Measurements from ENCODE around the gene MCAM. TPM values are rescaled to one million over a fixed set of nuclear protein-coding genes. Genes with fewer than 3 reads are reported as not detected.

Gene MCAM
- total and polyA plus RNA-seq, 4 donors, result 51.9 to 174 (median 124) TPM

DNA sequence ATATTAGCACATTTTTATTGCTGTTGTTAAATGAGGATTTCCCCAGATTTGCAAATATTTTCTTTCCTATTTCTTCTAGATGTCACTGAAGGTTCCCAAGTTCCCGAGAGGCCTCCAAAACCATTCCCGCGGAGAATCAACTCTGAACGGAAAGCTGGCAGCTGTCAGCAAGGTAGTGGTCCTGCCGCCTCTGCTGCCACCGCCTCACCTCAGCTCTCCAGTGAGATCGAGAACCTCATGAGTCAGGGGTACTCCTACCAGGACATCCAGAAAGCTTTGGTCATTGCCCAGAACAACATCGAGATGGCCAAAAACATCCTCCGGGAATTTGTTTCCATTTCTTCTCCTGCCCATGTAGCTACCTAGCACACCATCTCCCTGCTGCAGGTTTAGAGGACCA is 17.5 kb downstream of the MCAM start:
- H3K4me1 ChIP-seq (ENCODE audit: control insufficient read depth in 5 of 5, insufficient read depth in 5 of 5, low read length in 5 of 5), result peaks cover 0 to 9% (median 0%) of the 10 kb centered on the region in 5 donors
- no peaks in the 10 kb centered on the region for H3K27me3 ChIP-seq (ENCODE audit: control insufficient read depth in 3 of 3, insufficient read depth in 3 of 3, low read length in 2 of 3)
- no peak overlapping the region for H3K27ac ChIP-seq (ENCODE audit: low read depth in 1 of 2, low read length in 1 of 2)
- no peak overlapping the region for H3K9ac ChIP-seq (ENCODE audit: insufficient read depth in 1 of 2, low read length in 2 of 2)
- ATAC-seq (ENCODE audit: insufficient read depth, low FRiP score) (no peak), DNase-seq (no peak)
- WGBS, 2 donors, result 95 to 97% methylated on average over 9 of the region's 9 CpGs
- no peaks in the 10 kb centered on the region for H3K9me3 ChIP-seq (ENCODE audit: control insufficient read depth in 4 of 4, insufficient read depth in 3 of 4, low read length in 3 of 4)
- TF ChIP-seq, protein P1, sequence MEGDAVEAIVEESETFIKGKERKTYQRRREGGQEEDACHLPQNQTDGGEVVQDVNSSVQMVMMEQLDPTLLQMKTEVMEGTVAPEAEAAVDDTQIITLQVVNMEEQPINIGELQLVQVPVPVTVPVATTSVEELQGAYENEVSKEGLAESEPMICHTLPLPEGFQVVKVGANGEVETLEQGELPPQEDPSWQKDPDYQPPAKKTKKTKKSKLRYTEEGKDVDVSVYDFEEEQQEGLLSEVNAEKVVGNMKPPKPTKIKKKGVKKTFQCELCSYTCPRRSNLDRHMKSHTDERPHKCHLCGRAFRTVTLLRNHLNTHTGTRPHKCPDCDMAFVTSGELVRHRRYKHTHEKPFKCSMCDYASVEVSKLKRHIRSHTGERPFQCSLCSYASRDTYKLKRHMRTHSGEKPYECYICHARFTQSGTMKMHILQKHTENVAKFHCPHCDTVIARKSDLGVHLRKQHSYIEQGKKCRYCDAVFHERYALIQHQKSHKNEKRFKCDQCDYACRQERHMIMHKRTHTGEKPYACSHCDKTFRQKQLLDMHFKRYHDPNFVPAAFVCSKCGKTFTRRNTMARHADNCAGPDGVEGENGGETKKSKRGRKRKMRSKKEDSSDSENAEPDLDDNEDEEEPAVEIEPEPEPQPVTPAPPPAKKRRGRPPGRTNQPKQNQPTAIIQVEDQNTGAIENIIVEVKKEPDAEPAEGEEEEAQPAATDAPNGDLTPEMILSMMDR (IDR thresholded peaks at IDR 0.05; ENCODE audit: control extremely low read depth, extremely low read depth), result no peak
- no peak overlapping the region for H3K4me3 ChIP-seq
- H3K36me3 ChIP-seq (ENCODE audit: control insufficient read depth in 4 of 4, insufficient read depth in 4 of 4, low read length in 4 of 4), result peaks cover 10 to 46% (median 34%) of the 10 kb centered on the region in 4 donors

DNA sequence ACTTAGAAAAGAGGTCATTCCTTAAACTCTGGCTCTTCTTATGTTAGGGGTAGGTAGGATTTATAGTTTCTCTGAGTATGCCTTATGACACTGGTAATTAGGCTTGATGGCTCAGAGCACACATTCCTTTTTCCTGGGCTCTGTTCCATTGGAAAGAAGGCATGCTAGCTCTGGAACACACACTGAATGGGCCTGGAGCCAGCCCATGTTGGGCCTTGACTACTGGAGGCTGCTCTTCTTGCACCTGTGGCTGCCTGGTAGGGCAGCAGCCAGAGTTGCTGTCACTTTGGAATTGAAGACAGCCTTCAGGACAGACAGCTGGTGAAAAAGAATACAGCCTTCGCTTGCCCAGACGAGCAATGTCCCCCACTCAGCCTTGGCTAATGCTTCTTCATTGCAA is 18.2 kb downstream of the MCAM start:
- no peak for ATAC-seq (ENCODE audit: insufficient read depth, low FRiP score)
- H3K27ac ChIP-seq (ENCODE audit: low read depth in 1 of 2, low read length in 1 of 2), result no peak overlapping the region
- no peak overlapping the region for H3K4me3 ChIP-seq
- H3K4me1 ChIP-seq (ENCODE audit: control insufficient read depth in 5 of 5, insufficient read depth in 5 of 5, low read length in 5 of 5), result peaks cover 0 to 9% (median 0%) of the 10 kb centered on the region in 5 donors
- H3K27me3 ChIP-seq (ENCODE audit: control insufficient read depth in 3 of 3, insufficient read depth in 3 of 3, low read length in 2 of 3), result no peaks in the 10 kb centered on the region
- DNase-seq, result no peak
- H3K9ac ChIP-seq (ENCODE audit: insufficient read depth in 1 of 2, low read length in 2 of 2), result no peak overlapping the region
- H3K9me3 ChIP-seq (ENCODE audit: control insufficient read depth in 4 of 4, insufficient read depth in 3 of 4, low read length in 3 of 4), result no peaks in the 10 kb centered on the region
- peaks cover 10 to 44% (median 28%) of the 10 kb centered on the region in 4 donors for H3K36me3 ChIP-seq (ENCODE audit: control insufficient read depth in 4 of 4, insufficient read depth in 4 of 4, low read length in 4 of 4)
- WGBS, 2 donors, result 87% methylated on average over 2 of the region's 2 CpGs
- TF ChIP-seq, protein P1 (IDR thresholded peaks at IDR 0.05; ENCODE audit: control extremely low read depth, extremely low read depth), result no peak

DNA sequence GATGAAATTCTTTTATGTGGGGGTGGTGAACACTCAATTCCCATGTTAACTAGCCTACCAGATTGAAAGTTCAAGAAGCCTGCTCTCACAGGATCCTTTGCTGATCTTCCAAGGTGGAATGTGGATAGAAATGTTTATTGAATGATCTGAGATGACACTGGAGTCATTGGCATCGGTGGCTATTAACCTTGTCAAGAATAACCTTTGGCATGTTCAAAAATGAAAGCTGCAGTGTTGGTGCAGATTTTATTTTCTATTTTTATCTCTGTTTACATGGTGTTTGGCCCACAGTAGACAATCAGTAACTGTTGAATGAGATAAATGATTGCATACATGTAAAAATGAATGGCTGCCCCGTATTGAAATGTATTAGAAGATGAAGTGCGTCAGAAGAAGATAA is 19.0 kb downstream of the MCAM start:
- Histone ChIP-seq H3K9me3 (ENCODE audit: control insufficient read depth in 4 of 4, insufficient read depth in 3 of 4, low read length in 3 of 4) (no peaks in the 10 kb centered on the region), H3K9ac (ENCODE audit: insufficient read depth in 1 of 2, low read length in 2 of 2) (no peak overlapping the region), H3K27me3 (ENCODE audit: control insufficient read depth in 3 of 3, insufficient read depth in 3 of 3, low read length in 2 of 3) (no peaks in the 10 kb centered on the region), H3K27ac (ENCODE audit: low read depth in 1 of 2, low read length in 1 of 2) (no peak overlapping the region), H3K36me3 (ENCODE audit: control insufficient read depth in 4 of 4, insufficient read depth in 4 of 4, low read length in 4 of 4) (peaks cover 3 to 37% (median 26%) of the 10 kb centered on the region in 4 donors), H3K4me3 (no peak overlapping the region), H3K4me1 (ENCODE audit: control insufficient read depth in 5 of 5, insufficient read depth in 5 of 5, low read length in 5 of 5) (peaks cover 0 to 9% (median 0%) of the 10 kb centered on the region in 5 donors)
- no peak for ATAC-seq (ENCODE audit: insufficient read depth, low FRiP score)
- no peak for DNase-seq
- 60 to 83% methylated on average over 3 of the region's 3 CpGs for WGBS, 2 donors
- TF ChIP-seq, protein P1 (IDR thresholded peaks at IDR 0.05; ENCODE audit: control extremely low read depth, extremely low read depth), result no peak

DNA sequence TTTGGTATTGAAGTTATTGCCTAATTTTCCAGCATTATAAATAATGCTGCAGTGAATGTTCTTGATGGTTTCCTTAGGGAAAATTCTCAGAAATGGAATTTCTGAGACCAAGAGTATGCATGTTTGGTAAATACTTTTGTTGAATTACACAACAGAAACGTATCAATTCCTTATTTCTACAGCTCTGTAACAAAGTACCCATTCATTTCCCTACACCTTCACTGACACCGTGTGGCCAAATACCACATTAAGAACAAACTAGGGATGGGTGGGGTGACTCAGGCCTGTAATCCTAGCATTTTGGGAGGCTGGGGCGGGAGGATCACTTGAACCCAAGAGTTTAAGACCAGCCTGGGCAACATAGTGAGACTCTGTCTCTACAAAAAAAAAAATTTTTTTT is 21.8 kb downstream of the MCAM start:
- no peak overlapping the region for H3K9ac ChIP-seq (ENCODE audit: insufficient read depth in 1 of 2, low read length in 2 of 2)
- H3K4me3 ChIP-seq, result no peak overlapping the region
- DNase-seq (no peak), ATAC-seq (ENCODE audit: insufficient read depth, low FRiP score) (no peak)
- TF ChIP-seq, protein P1 (IDR thresholded peaks at IDR 0.05; ENCODE audit: control extremely low read depth, extremely low read depth), result no peak
- no peaks in the 10 kb centered on the region for H3K27me3 ChIP-seq (ENCODE audit: control insufficient read depth in 3 of 3, insufficient read depth in 3 of 3, low read length in 2 of 3)
- H3K27ac ChIP-seq (ENCODE audit: low read depth in 1 of 2, low read length in 1 of 2), result no peak overlapping the region
- H3K4me1 ChIP-seq (ENCODE audit: control insufficient read depth in 5 of 5, insufficient read depth in 5 of 5, low read length in 5 of 5), result peaks cover 0 to 4% (median 0%) of the 10 kb centered on the region in 5 donors
- peaks cover 0 to 5% (median 0%) of the 10 kb centered on the region in 4 donors for H3K9me3 ChIP-seq (ENCODE audit: control insufficient read depth in 4 of 4, insufficient read depth in 3 of 4, low read length in 3 of 4)
- peaks cover 3 to 34% (median 24%) of the 10 kb centered on the region in 4 donors for H3K36me3 ChIP-seq (ENCODE audit: control insufficient read depth in 4 of 4, insufficient read depth in 4 of 4, low read length in 4 of 4)
- WGBS, 2 donors, result 53 to 55% methylated on average over 3 of the region's 3 CpGs
